ENCODE measurements around the gene E4F1. TPM values are rescaled to one million over a fixed set of nuclear protein-coding genes. Genes with fewer than 3 reads are reported as not detected.

The E4F1 gene
- total and polyA plus RNA-seq, 2 donors (not counting 3 experiments of a cell fraction or from before 2014, with no cell fraction given) = 28.6 to 32.7 TPM

DNA sequence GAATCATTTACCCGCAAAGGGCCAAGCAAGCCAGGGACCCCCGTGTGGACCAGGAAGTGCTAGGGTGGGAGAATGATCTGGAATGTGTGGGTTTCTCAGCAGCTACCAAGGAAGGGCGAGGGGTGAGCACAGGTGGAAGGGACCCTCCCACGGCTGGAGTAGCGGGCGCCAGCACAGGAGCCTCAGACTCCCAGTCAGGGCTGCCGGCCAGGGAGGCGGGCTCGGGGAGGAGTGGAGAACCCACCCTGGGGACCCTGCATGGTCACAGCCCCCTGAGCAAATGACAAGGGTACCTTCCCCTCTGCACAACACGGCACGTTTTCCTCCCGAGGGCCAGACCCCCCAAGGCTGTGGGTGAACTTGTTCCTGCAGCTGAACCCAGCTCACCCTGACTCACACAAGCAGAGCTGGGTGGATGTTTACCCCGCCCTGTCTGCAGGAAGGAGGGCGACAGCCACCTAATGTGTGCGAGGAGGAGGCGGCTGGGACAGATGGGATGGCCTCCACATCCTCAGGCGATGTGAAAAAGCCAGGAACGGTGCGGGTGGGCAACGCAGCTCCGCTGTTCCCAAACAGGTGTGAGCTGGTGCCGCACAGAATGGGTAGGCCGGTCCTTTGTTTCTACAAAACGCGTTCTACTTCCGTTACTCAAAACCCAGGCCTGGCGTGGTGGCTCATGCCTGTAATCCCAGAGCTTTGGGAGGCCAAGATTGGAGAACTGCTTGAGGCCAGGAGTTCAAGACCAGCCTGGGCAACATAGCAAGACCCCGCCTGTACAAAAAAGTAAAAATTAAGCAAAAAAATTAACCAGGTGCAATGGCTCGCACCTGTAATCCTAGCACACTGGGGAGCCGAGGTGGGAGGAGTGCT lies 21.8 kb downstream of the E4F1 start:
- no TSS peak for BruUV-seq (replicated peaks)
- ChIA-PET POLR2A (no interaction called here), CTCF (no interaction called here)
- no peak overlapping the region for H2AFZ ChIP-seq (ENCODE audit: low read depth, low read length)
- no peak overlapping the region for H3K9ac ChIP-seq (replicated peaks; ENCODE audit: extremely low read depth, insufficient read depth, low read length)
- intact Hi-C loops (cut with micrococcal nuclease) = no loop called here
- peaks cover 3% of the 10 kb centered on the region for H3K79me2 ChIP-seq (ENCODE audit: control insufficient read depth, insufficient read depth, low read length)
- H3K36me3 ChIP-seq (ENCODE audit: control insufficient read depth in 2 of 2, extremely low read depth in 1 of 2, insufficient read depth in 2 of 2, low read length in 2 of 2) = peaks cover 12 to 33% of the 10 kb centered on the region in 2 experiments
- no peak for DNase-seq (ENCODE audit: low read depth, low spot score)
- H3K27me3 ChIP-seq (ENCODE audit: control insufficient read depth in 2 of 2, insufficient read depth in 2 of 2, low read length in 2 of 2) = no peaks in the 10 kb centered on the region
- no peak overlapping the region for H3K4me2 ChIP-seq (ENCODE audit: insufficient read depth, low read length)
- H3K9me1 ChIP-seq (replicated peaks; ENCODE audit: control insufficient read depth, extremely low read depth, insufficient read depth, low read length) = no peaks in the 10 kb centered on the region
- no peak for TF ChIP-seq POLR2A (IDR thresholded peaks at IDR 0.05; ENCODE audit: low read depth, low read length)
- TF ChIP-seq GATA2 (IDR thresholded peaks at IDR 0.05; ENCODE audit: insufficient read depth, insufficient read length, low read depth, low read length) = no peak
- no peak for TF ChIP-seq FOS (IDR thresholded peaks at IDR 0.05; ENCODE audit: borderline replicate concordance, insufficient read depth, low read length)
- TF ChIP-seq POLR2AphosphoS5 (IDR thresholded peaks at IDR 0.05; ENCODE audit: insufficient read depth, low read depth, low read length) = no peak
- TF ChIP-seq EZH2 (IDR thresholded peaks at IDR 0.05; ENCODE audit: borderline replicate concordance, low read depth, low read length, severe bottlenecking) = no peak
- no peak for TF ChIP-seq MYC (IDR thresholded peaks at IDR 0.05; ENCODE audit: low read depth, low read length)
- TF ChIP-seq JUN (IDR thresholded peaks at IDR 0.05; ENCODE audit: borderline replicate concordance, insufficient read depth, insufficient read length, low read depth) = no peak
- TF ChIP-seq, protein P1, sequence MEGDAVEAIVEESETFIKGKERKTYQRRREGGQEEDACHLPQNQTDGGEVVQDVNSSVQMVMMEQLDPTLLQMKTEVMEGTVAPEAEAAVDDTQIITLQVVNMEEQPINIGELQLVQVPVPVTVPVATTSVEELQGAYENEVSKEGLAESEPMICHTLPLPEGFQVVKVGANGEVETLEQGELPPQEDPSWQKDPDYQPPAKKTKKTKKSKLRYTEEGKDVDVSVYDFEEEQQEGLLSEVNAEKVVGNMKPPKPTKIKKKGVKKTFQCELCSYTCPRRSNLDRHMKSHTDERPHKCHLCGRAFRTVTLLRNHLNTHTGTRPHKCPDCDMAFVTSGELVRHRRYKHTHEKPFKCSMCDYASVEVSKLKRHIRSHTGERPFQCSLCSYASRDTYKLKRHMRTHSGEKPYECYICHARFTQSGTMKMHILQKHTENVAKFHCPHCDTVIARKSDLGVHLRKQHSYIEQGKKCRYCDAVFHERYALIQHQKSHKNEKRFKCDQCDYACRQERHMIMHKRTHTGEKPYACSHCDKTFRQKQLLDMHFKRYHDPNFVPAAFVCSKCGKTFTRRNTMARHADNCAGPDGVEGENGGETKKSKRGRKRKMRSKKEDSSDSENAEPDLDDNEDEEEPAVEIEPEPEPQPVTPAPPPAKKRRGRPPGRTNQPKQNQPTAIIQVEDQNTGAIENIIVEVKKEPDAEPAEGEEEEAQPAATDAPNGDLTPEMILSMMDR (IDR thresholded peaks at IDR 0.05; ENCODE audit: extremely low read depth in 1 of 2, insufficient read depth in 1 of 2, low read depth in 1 of 2, low read length in 2 of 2) = no peak
- TF ChIP-seq, protein P2, sequence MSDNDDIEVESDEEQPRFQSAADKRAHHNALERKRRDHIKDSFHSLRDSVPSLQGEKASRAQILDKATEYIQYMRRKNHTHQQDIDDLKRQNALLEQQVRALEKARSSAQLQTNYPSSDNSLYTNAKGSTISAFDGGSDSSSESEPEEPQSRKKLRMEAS (IDR thresholded peaks at IDR 0.05; ENCODE audit: insufficient read depth, insufficient read length) = no peak
- no peaks in the 10 kb centered on the region for H3K9me3 ChIP-seq (replicated peaks; ENCODE audit: control insufficient read depth, insufficient read depth, low read length)
- H3K27ac ChIP-seq (ENCODE audit: insufficient read depth, low read depth, low read length) = no peak overlapping the region
- peaks cover 2% of the 10 kb centered on the region for H3K4me1 ChIP-seq (ENCODE audit: control insufficient read depth, extremely low read depth, insufficient read depth, low read length)
- no peaks in the 10 kb centered on the region for H4K20me1 ChIP-seq (replicated peaks; ENCODE audit: control insufficient read depth, extremely low read depth, insufficient read depth, low read length)
- no peak overlapping the region for H3K4me3 ChIP-seq (replicated peaks in 1 of 3; ENCODE audit: insufficient read depth in 1 of 3, low read depth in 1 of 3, low read length in 3 of 3)
- FAIRE-seq = no peak
- dilution Hi-C loops (cut with MboI; ENCODE audit: extremely low pct_ligation_motif_present, low sequenced_read_pairs) = no loop called here

All from endothelial cell of umbilical vein (primary cell).